GM19455 (cell line): ENCODE data around the gene LNP1.

Experiments used
- ATAC-seq: cut with Tn5 transposase; IDR thresholded peaks from one replicate; pipeline ENCODE4 v1.9.1; 2021; ENCODE audit not compliant: unreplicated experiment

Gene LNP1

GRCh38 chr3:100399341-100400071 is 1.8 kb upstream of the LNP1 start:
- no peak for ATAC-seq

- ATAC-seq: peak; percentile 16
Observed at GRCh38 chr3:100400419-100400779, 940 bp upstream of the LNP1 start.

- peak; percentile 18 for ATAC-seq
Observed at GRCh38 chr3:100401674-100402041, 319 bp downstream of the LNP1 start.

GRCh38 chr3:100402256-100402655 is 917 bp downstream of the LNP1 start:
- ATAC-seq: no peak

DNA sequence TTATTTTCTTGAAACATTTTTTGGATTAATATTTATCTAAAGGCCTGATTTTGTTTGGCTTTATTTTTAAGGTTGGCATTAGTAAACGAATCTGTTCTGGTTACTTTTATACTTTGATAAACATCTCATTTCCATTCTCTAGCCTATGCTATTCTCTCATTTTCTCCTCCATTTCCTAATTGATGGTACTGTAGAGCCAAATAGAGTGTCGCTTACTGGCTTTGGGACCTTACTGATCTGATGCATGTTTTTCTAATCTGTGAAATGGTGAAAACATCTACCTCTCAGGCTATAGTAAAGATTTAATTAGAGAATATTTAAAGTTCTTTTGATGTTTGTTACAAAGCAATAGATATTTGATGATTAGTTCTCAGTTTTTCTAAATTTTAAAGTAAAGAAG is 1.6 kb downstream of the LNP1 start:
- ATAC-seq: no peak

DNA sequence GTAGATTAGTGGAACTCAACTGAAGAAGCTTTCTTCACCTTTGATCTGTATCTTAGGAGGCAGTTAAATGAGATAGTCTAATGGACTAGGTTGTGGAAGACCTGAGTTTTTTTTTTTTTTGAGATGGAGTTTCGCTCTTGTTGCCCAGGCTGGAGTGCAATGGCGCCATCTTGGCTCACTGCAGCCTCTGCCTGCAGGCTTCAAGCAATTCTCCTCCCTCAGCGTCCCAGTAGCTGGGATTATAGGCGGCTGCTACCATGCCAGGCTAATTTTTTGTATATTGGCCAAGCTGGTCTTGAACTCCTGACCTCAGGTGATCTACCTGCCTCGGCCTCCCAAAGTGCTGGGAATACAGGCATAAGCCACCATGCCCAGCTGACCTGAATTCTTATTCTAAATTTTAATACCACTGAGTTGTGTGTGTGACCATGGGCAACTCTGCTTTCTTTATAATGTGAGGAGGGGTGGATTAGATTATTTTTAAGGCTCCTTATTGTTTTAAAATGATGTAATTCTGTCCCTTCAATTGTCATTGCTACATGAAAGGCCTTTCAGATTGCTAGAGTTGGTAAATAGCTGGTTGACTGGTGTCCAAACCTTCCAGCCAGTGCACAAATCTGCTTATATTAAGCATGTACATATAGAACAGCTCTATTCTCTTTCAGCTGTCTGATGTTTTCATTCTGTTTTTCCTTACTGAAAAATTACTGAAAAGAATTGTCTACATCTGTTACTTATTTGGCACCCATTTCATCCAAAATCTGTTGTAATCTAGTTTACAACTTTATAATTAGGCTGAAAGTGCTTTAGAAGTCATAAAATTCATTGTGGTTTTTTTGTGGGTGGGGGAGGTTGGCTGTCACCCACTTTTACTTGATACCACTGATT is 2.3 kb downstream of the LNP1 start:
- no peak for ATAC-seq

- ATAC-seq: no peak
Observed at GRCh38 chr3:100404250-100404548, 2.9 kb downstream of the LNP1 start.

GRCh38 chr3:100407164-100407563 is 5.8 kb downstream of the LNP1 start:
- ATAC-seq: no peak

DNA sequence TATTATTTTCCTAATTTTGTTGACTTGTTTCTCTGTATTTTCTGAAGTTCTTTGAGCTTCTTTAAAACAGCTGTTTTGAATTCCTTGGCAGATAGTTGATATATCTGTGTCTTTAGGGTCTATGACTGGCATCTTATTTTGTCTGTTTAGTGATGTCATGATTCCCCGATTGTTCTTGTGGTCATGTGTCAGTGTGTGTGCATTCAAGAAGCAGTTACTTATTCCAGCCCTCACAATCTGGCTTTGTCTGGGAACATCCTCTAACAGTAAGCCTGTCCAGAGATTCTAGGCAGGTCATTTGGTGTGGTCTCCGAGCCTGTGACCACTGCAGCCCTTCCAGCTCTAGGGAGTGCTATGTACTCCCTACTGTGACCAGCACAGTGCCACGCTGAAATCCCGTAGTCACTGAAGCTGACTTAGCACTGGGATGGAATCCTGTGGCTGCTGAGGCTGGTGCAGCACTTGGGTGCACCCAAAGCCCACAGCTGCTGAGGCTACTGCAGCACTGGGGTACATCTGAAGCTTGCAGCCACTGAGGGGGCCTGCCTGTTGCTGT is 6.7 kb downstream of the LNP1 start:
- no peak for ATAC-seq

DNA sequence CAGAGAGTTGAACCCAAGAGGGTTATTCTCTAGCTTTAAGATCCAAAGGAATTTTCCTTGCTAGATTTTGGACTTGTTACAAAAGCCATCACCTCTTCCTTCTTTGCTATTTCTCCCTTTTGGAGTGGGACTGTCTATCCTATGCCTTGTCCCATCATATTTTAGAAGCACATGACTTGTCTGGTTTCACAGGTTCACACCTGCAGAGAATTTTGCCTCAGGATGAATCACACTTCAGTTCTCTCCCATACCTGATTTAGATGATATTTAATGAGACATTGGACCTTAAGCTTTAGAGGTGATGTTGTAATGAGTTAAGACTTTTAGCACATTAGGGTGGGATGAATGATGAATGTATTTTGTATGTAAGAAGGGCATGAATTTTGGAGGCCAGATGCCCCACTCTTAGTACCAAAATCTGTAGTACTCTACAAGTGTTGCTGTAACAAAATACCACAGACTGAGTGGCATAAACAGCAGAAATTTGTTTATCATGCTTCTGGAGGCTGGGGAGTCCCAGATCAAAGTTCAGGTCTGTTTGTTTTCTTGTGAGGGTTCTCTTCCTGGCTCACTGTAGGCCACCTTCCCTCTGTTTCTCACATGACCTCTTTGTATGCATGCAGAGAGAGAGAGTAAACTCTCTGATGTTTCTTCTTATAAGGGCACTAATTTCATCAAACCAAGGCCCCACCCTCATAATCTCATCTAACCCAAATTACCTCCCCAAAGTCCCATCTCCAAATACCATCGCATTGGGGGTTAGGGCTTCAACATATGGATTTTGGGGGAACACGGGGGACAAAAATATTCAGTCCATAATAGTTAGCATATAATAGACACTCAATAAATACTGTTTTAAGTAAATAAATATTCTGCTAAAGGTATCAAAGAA is 10.0 kb downstream of the LNP1 start:
- no peak for ATAC-seq

DNA sequence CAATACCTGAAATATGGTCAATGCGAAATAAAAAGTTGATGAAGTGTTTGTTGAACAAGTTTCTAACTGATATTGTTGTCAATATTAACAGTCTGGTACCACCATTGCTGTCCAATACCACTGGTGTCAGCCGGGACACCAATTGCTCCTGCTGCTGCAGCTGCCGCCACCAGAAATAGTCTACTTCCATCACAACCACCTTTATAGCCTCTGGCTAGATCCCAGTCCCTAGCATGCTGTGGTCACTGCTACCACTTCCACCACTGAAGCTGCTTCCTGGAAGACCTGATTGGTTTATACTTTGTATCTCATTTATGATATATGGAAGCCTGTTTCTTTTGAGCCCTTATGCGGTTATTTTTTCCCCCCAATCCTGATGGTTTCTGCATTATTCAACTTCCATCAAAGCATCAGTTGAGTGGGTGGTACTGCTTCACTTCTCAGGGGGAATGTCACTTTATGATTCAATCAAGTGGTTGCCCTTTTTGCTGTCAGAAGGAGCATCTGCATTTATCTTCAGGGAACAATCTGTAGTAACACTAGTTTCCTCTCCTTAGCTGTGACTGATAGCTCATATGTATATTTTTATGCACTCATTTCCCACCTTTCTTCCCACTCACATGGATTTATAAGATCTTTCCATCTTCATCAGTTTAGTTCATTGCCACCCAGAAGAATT is 11.7 kb downstream of the LNP1 start:
- ATAC-seq: no peak

- no peak for ATAC-seq
Observed at GRCh38 chr3:100413613-100414012, 12.3 kb downstream of the LNP1 start.

- no peak for ATAC-seq
Observed at GRCh38 chr3:100416176-100416575, 14.8 kb downstream of the LNP1 start.

DNA sequence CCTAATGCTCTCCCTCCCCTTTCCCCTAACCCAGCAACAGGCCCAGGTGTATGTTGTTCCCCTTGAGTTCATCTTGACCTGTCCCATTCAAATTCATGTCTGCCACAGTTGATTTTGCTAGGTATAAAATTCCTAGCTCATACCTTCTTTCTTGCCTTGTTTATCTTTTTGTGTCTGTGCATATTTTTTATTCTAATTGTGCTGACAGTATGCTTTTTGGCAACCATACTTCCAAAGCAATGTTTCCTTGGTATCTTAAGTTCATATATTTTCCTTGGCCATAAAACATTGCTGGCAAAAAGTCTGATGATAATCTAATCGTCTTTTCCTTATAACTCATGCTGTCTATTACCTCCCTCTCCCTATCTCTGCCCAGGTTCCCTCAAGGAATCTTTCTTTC is 15.5 kb downstream of the LNP1 start:
- no peak for ATAC-seq

DNA sequence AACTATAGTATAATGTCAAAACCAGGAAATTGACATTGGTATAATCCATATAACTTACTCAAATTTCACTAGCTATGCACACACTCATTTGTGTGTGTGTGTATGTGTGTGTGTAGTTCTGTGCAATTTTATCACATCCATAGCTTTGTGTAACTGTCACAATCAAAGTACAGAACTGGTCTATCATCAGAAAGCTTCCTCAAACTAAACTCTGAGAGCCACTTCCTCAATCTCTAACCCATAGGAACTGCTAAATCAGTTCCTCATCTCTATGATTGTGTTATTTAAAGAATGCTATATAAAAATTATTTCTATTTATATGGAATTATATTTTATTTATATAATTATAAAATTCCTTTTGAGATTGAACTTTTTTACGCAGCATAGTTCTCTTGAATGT is 18.1 kb downstream of the LNP1 start:
- ATAC-seq: no peak

- ATAC-seq: no peak
Observed at GRCh38 chr3:100420885-100421284, 19.5 kb downstream of the LNP1 start.

DNA sequence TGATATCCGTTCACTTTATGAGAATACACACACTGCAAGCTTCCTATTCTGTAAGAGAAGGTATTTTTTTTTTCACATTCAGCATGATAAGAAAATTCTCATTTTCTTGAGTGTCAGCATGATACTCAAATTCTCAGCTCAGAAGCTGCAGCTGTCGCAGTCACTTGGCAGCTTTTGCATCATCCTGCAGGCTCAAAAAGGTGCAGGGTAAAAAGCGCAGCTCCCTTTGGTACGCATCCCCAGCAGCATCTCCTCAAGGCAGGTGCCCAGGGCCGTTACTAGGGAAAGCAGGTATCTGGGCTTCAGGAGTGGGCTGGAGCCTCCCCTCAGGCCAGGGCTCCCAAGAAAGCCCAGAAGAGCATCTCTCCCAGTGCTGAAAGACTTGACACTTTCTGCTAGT is 22.3 kb downstream of the LNP1 start:
- ATAC-seq: no peak

- no peak for ATAC-seq
Observed at GRCh38 chr3:100424261-100424660, 22.9 kb downstream of the LNP1 start.

DNA sequence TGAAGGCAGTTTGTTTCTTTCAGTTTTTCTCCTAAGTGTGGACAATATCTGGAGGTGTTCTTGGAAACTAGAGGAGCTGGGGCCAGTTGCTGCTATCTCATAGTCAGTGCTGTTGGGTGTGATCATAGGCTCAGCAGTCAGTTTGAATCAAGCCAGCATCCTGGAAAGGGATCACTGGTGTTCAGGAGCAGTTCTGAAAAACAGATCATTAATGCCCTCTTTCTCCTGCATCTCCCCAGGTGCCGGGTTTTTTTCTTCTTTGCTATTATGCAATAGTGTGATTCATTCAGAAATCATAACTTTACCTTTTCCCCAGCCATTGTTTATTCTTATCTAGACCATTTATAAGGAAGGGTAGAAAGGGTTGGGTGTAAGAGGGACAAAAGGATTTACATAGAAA is 24.0 kb downstream of the LNP1 start:
- no peak for ATAC-seq

- ATAC-seq: no peak
Observed at GRCh38 chr3:100426067-100426682, 24.8 kb downstream of the LNP1 start.
